Kidney (tissue), 14 donors: ENCODE results near the gene GTF2F2. TPM values are rescaled to one million over a fixed set of nuclear protein-coding genes. Genes with fewer than 3 reads are reported as not detected.

Experiments used
- DNase-seq, 5 donors: peaks; one replicate each; pipeline ENCODE4 v3.0.0-alpha.2; 2013 to 2020
- FAIRE-seq: peaks from 2 replicates; lab custom pipeline; 2012; peaks lifted over from hg19 to GRCh38; lab: Jason Lieb, UNC
- H3K27ac ChIP-seq, 2 donors: one replicate each; pipeline ENCODE4 v1.7.0; 2013; ENCODE audit warnings: low read depth in 2 of 2, low read length in 2 of 2, inconsistent platforms in 1 of 2
- H3K27me3 ChIP-seq: one replicate; pipeline ENCODE4 v1.7.1; 2013; ENCODE audit warnings: low read length, inconsistent platforms; ENCODE audit not compliant: control insufficient read depth, insufficient read depth
- H3K36me3 ChIP-seq, 3 donors: one replicate each; pipeline versions ENCODE4 v1.7.0 to v1.7.1; 2013; ENCODE audit warnings: low read length in 3 of 3, control low read depth in 1 of 3, inconsistent platforms in 1 of 3; ENCODE audit not compliant: insufficient read depth in 3 of 3, control insufficient read depth in 2 of 3
- H3K4me1 ChIP-seq, 3 donors: one replicate each; pipeline versions ENCODE4 v1.7.0 to v1.7.1; 2013; ENCODE audit warnings: low read length in 3 of 3, inconsistent platforms in 1 of 3, low read depth in 1 of 3; ENCODE audit not compliant: control insufficient read depth in 2 of 3, insufficient read depth in 2 of 3
- H3K4me3 ChIP-seq, 3 donors: one replicate each; pipeline versions ENCODE4 v1.7.0 to v1.8.1; 2013; ENCODE audit warnings: low read length in 3 of 3, control low read depth in 1 of 3, inconsistent platforms in 1 of 3
- H3K9ac ChIP-seq, 3 donors: one replicate each; pipeline versions ENCODE4 v1.7.0 to v1.7.1; 2013; ENCODE audit warnings: low read length in 3 of 3, control low read depth in 1 of 3, inconsistent platforms in 1 of 3
- H3K9me3 ChIP-seq, 3 donors: one replicate each; pipeline versions ENCODE4 v1.7.0 to v1.7.1; 2013; ENCODE audit warnings: low read length in 3 of 3, control low read depth in 1 of 3, inconsistent platforms in 1 of 3; ENCODE audit not compliant: control insufficient read depth in 2 of 3, insufficient read depth in 1 of 3
- CTCF ChIP-seq: IDR thresholded peaks from 3 replicates; pipeline ENCODE4 v1.5.1; 2012; ENCODE audit warnings: mild to moderate bottlenecking, moderate library complexity, borderline replicate concordance; ENCODE audit not compliant: insufficient read depth; ENCODE audit errors: extremely low read depth
- intact Hi-C: fragments of 100-400 bp; cut with DNase I; formaldehyde crosslinking; loops from one replicate; pipeline ENCODE4 v1.11.1; 2022
- polyA plus RNA-seq: library from polyadenylated mRNA; stranded (reverse); fragments of 350-450 nt; fragmentation: Illumina TruSeq; extraction: RNeasy Lipid Tissue Mini Kit (QIAGEN cat#74804); gene quantifications from one replicate; pipeline ENCODE4 v1.2.3, GENCODE V29; 2014; ENCODE audit warnings: low read depth, low replicate concordance; ENCODE audit not compliant: insufficient read depth
- total RNA-seq: library from RNA; stranded (reverse); fragmentation: NEBNext Ultra II Directional; extraction: Animal tissue kit (Norgen Biotek cat#: 25700); gene quantifications from one replicate; pipeline ENCODE4 v1.2.1, GENCODE V29; 2021
- donor health status: control.
- donor health status: control.
- donor health status: control.
- donor health status: control.
- donor health status: control.
- donor health status: DM: yes; HTN: yes; CAD: no.
- donor health status: Normal renal cell carcinoma (clear cell type).

Gene GTF2F2
- total and polyA plus RNA-seq, 2 donors from 2014 or later, result 16.6 to 17.3 TPM

GRCh38 chr13:45092663-45093062 is 27.6 kb upstream of the GTF2F2 start:
- Histone ChIP-seq H3K9ac (no peak overlapping the region), H3K4me3 (no peak overlapping the region), H3K27ac (no peak overlapping the region), H3K9me3 (no peaks in the 10 kb centered on the region), H3K36me3 (no peaks in the 10 kb centered on the region), H3K27me3 (no peaks in the 10 kb centered on the region), H3K4me1 (no peaks in the 10 kb centered on the region)
- DNase-seq (no peak), FAIRE-seq (no peak)
- no peak for TF ChIP-seq CTCF
- intact Hi-C loops, result no loop called here

- Histone ChIP-seq H3K27ac (no peak overlapping the region), H3K27me3 (no peaks in the 10 kb centered on the region), H3K9ac (no peak overlapping the region), H3K9me3 (no peaks in the 10 kb centered on the region), H3K4me1 (no peaks in the 10 kb centered on the region), H3K4me3 (no peak overlapping the region), H3K36me3 (no peaks in the 10 kb centered on the region)
- no peak for TF ChIP-seq CTCF
- intact Hi-C loops, result no loop called here
- FAIRE-seq (no peak), DNase-seq (no peak)
These were observed 19.6 kb upstream of the GTF2F2 start for GRCh38 chr13:45100573-45101262.

- FAIRE-seq, result no peak
- no peak overlapping the region for H3K4me3 ChIP-seq
- no peaks in the 10 kb centered on the region for H3K27me3 ChIP-seq
- DNase-seq, result no peak
- no peak for TF ChIP-seq CTCF
- no peak overlapping the region for H3K27ac ChIP-seq
- no peaks in the 10 kb centered on the region for H3K4me1 ChIP-seq
- H3K36me3 ChIP-seq, result no peaks in the 10 kb centered on the region
- intact Hi-C loops, result no loop called here
- no peaks in the 10 kb centered on the region for H3K9me3 ChIP-seq
- H3K9ac ChIP-seq, result no peak overlapping the region
These were observed 18.8 kb upstream of the GTF2F2 start for GRCh38 chr13:45101327-45102018.
